HG02884 (cell line): Measurements from ENCODE around the gene NARS2.
"Not testable (repeated sequence)": the region's sequence is repeated elsewhere in the genome, so short reads cannot be mapped to it uniquely, and the experiment has no call there.

Experiments
- ATAC-seq: cut with Tn5 transposase; IDR thresholded peaks from one replicate; pipeline ENCODE4 v1.9.1; 2021; ENCODE audit warnings: mild to moderate bottlenecking, moderate library complexity; ENCODE audit not compliant: unreplicated experiment

The NARS2 gene

GRCh38 chr11:78577495-78577894 lies 2.8 kb upstream of the NARS2 start:
- no peak for ATAC-seq

DNA sequence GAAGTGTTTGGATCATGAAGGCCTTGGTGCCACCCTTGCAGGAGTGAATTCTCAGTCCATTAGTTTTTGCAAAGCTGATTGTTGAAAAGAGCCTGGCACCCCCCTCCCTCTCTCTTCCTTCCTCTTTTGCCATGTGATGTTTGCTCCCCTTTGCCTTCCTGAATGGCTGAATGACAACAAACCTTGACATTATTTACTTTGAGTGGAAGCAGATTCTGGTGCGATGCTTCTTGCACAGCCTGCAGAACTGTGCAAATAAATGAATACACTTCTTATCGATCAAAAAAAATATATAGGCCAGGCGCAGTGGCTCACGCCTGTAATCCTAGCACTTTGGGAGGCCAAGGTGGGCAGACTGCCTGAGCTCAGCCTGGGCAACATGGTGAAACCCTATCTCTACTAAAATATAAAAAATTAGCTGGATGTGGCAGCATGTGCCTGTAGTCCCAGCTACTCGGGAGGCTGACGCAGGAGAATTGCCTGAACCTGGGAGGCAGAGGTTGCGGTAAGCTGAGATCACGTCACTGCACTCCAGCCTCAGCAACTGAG lies 2.0 kb upstream of the NARS2 start:
- no peak for ATAC-seq

GRCh38 chr11:78575478-78575877 lies 814 bp upstream of the NARS2 start:
- no peak for ATAC-seq

- ATAC-seq, result no peak
Observed at GRCh38 chr11:78573681-78574080, 983 bp downstream of the NARS2 start.

DNA sequence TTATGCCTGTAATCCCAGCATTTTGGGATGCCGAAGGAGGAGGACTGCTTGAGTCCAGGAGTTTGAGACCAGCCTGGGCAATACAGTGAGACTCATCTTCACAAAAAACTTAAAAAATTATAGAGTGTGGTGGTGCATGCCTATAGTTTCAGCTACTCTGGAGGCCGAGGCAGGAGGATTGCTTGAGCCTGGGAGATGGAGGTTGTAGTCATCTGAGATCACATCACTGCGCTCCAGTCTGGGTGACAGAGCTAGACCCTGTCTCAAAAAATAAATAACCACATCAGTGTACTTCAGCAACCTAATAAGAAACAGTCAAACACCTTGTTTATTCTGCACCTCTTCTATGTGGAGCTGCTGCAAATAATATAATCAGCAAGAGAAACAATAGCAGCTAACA lies 1.4 kb downstream of the NARS2 start:
- ATAC-seq, result no peak

- ATAC-seq, result no peak
Observed at GRCh38 chr11:78572394-78572793, 2.3 kb downstream of the NARS2 start.

GRCh38 chr11:78570031-78570430 lies 4.6 kb downstream of the NARS2 start:
- no peak for ATAC-seq

GRCh38 chr11:78567209-78567608 lies 7.5 kb downstream of the NARS2 start:
- ATAC-seq, result no peak

- ATAC-seq, result no peak
Observed at GRCh38 chr11:78564490-78565467, 9.9 kb downstream of the NARS2 start.

DNA sequence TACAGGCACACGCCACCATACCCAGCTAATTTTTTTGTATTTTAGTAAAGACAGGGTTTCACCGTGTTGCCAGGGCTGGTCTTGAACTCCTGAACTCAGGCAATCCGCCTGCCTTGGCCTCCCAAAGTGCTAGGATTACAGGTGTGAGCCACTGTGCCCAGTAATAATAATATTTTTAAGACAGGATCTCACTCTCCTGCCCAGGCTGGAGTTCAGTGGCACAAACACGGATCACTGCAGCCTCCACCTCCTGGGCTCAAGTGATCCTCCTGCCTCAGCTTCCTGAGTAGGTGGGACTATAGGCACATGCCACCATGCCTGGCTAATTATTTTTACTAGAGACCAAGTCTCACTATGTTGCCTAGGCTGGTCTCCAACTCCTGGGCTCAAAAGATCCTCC lies 10.6 kb downstream of the NARS2 start:
- not testable (repeated sequence) for ATAC-seq

GRCh38 chr11:78563090-78563489 lies 11.6 kb downstream of the NARS2 start:
- ATAC-seq, result not testable (repeated sequence)

GRCh38 chr11:78562398-78562797 lies 12.3 kb downstream of the NARS2 start:
- ATAC-seq, result no peak

DNA sequence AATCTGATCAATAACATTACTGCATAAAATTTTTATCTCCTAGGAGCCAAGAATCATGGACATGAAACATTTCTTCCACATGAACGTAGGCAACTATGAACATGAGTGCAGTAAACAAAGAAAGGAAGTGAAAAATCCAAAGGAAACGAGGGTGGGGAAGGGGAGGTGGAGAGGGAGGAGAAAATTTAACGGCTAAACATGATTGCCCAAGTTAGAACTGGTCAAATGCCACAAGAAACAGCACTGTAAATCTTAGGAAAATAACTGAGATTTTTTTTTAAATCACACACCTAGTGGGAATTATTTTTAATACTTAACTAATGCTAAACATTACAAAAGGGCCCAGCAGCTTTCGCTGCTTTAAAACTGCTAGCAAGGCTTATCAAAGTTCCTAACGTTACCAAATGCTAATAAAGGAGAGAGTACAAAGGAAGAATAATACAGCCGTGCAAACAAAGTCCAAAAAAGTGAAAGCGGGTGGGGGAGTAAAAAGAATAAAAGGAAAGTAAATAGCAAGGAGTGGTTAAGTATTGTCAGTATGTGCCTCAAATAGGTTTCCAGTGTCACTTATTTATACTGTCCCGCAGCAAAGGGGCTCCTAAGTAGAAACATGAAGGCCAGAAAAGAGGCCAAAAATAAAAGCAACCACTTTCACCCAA lies 13.7 kb downstream of the NARS2 start:
- ATAC-seq, result no peak

GRCh38 chr11:78560153-78560552 lies 14.5 kb downstream of the NARS2 start:
- peak; percentile 61 for ATAC-seq

DNA sequence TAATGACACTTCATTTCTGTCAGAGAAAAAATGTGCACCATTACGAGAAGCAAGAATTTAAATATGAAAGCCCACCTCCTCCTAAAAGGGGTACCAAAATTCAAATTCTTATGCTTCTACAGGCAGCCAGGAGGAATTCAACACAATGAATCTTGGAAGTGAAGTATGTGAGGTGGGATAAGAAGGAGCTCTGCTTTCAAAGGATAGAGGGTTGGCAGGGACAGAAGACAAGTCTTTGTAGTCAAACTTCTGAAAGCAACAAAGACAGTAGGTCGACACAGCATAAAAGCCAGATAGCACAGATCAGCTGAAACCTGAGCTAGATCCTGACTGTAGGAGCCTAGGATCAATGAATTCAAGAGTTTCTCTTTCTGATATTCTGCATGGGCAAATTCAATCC lies 17.4 kb downstream of the NARS2 start:
- no peak for ATAC-seq

- ATAC-seq, result no peak
Observed at GRCh38 chr11:78555592-78555991, 19.1 kb downstream of the NARS2 start.

DNA sequence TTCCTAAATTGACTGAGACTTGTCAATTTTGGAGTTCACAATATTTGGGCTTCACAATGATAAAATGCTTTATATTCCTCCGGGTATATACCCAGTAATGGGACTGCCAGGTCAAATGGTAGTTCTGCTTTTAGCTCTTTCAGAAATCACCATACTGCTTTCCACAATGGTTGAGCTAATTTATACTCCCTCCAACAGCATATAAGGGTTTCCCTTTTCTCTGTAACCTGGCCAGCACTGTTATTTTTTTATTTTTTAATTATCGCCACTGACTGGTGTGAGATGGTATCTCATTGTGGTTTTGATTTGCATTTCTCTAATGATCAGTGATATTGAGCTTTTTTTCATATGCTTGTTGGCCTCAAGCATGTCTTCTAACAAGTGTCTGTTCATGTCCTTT lies 21.8 kb downstream of the NARS2 start:
- ATAC-seq, result no peak

GRCh38 chr11:78552139-78552538 lies 22.5 kb downstream of the NARS2 start:
- not testable (repeated sequence) for ATAC-seq

DNA sequence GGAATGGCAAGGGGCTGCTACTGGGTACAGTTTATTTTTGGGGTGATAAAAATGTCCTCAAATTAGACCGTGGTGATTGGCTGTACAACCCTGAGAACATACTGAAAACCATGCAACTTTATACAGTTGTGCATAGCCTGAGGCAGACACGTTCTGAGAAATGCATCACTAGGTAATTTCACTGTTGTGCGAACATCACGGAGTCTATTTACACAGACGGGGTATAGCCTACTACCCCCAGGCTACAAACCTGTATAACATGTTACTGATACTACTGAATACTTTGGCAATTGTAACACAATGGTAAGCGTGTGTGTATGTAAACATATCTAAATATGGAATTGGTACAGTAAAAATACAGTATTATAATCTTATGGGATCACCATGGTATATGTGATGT lies 23.6 kb downstream of the NARS2 start:
- ATAC-seq, result no peak

DNA sequence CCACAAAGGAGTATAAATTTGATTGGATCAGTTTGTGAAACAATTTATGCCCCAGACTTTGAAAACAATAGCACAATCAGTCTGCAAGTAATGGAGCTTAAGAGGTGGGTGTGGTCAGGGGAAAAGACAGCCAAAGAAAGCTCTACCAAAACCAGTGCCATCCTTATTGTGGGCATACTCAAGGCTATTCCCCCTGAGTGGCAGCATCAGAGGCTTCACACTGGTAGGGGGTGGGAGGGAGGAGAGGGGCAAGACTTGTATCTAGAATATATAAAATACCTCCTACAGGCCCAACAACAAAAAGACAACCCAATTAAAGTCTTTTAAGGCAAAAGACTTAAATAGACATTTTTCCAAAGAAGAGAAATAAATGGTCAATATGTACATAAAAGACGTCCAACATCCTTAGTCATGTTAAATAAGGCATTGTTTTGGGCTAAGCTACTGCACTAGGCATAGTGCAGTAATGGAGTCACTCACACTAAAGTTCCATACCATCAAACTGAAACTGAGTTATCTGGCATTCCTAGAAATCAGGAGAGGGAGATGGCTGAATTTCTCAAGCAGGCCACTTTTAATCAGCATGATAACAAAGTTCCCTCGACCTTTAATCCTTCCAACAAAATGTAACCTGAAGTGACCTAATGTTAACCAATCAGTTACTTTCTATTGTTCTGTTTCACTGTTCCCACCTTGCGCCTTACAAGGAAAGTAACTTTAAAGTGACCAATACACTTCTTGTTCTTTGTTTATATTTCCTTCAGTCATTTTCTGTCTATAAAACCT lies 24.8 kb downstream of the NARS2 start:
- no peak for ATAC-seq
